Loucy (cell line): ENCODE data around the gene BTN2A1.

Experiments used
- H2AFZ ChIP-seq: fragments of 200-600 bp; sonication (generic); 2 replicates; pipeline ENCODE4 v1.6.0; 2016; ENCODE audit warnings: antibody characterized with exemption, mild to moderate bottlenecking, low read length, moderate library complexity
- H3F3A ChIP-seq: fragments of 200-600 bp; 2 replicates; pipeline ENCODE4 v1.6.0; 2016; ENCODE audit warnings: antibody characterized with exemption, low read depth, mild to moderate bottlenecking
- H3K27me3 ChIP-seq: fragments of 200-600 bp; sonication (generic); 2 replicates; pipeline ENCODE4 v1.6.1; 2014; ENCODE audit warnings: low read length, mild to moderate bottlenecking; ENCODE audit not compliant: insufficient read depth, poor library complexity, severe bottlenecking
- H3K36me3 ChIP-seq: fragments of 200-600 bp; sonication (generic); 2 replicates; pipeline ENCODE4 v1.6.1; 2016; ENCODE audit warnings: low read length; ENCODE audit not compliant: insufficient read depth
- H3K4me1 ChIP-seq: fragments of 200-600 bp; sonication (generic); 2 replicates; pipeline ENCODE4 v1.5.1; 2014; ENCODE audit warnings: low read length, mild to moderate bottlenecking; ENCODE audit not compliant: insufficient read depth, poor library complexity, severe bottlenecking
- H3K4me2 ChIP-seq: fragments of 200-600 bp; sonication (generic); 2 replicates; pipeline ENCODE4 v1.6.0; 2014; ENCODE audit warnings: antibody characterized with exemption, low read length, low read depth, mild to moderate bottlenecking; ENCODE audit not compliant: poor library complexity, severe bottlenecking
- H3K4me3 ChIP-seq: fragments of 200-600 bp; sonication (generic); 2 replicates; pipeline ENCODE4 v1.5.1; 2014; ENCODE audit warnings: low read length, mild to moderate bottlenecking, mixed read lengths; ENCODE audit not compliant: poor library complexity, severe bottlenecking
- H3K79me2 ChIP-seq: fragments of 200-600 bp; sonication (generic); 2 replicates; pipeline ENCODE4 v1.6.1; 2014; ENCODE audit warnings: low read length; ENCODE audit not compliant: insufficient read depth
- H3K9ac ChIP-seq: fragments of 200-600 bp; sonication (generic); 2 replicates; pipeline ENCODE4 v1.6.0; 2014; ENCODE audit warnings: mild to moderate bottlenecking, low read depth, low read length, moderate library complexity; ENCODE audit not compliant: poor library complexity, severe bottlenecking
- H3K9me2 ChIP-seq: fragments of 200-600 bp; sonication (generic); replicated peaks from 2 replicates; pipeline ENCODE4 v1.6.1; 2016; ENCODE audit warnings: low read depth, low read length, mixed read lengths
- H3K9me3 ChIP-seq: fragments of 200-600 bp; sonication (generic); 2 replicates; pipeline ENCODE4 v1.6.1; 2014; ENCODE audit warnings: mild to moderate bottlenecking, antibody characterized with exemption, low read length, low read depth; ENCODE audit not compliant: insufficient read depth
- H4K20me1 ChIP-seq: fragments of 200-600 bp; sonication (generic); 2 replicates; pipeline ENCODE4 v1.6.0; 2014; ENCODE audit warnings: antibody characterized with exemption, low read length, mild to moderate bottlenecking; ENCODE audit not compliant: insufficient read depth, poor library complexity, severe bottlenecking
- EZH2phosphoT487 ChIP-seq: fragments of 200-600 bp; IDR thresholded peaks from 2 replicates; pipeline ENCODE4 v1.6.1; 2018; ENCODE audit warnings: antibody characterized with exemption, mild to moderate bottlenecking, moderate library complexity, borderline replicate concordance
- TF ChIP-seq, protein P1 (sequence below): fragments of 200-600 bp; sonication (generic); conservative IDR thresholded peaks from 2 replicates; pipeline ENCODE4 v1.5.1; 2014; ENCODE audit warnings: mild to moderate bottlenecking, antibody characterized with exemption, low read length

The BTN2A1 gene

DNA sequence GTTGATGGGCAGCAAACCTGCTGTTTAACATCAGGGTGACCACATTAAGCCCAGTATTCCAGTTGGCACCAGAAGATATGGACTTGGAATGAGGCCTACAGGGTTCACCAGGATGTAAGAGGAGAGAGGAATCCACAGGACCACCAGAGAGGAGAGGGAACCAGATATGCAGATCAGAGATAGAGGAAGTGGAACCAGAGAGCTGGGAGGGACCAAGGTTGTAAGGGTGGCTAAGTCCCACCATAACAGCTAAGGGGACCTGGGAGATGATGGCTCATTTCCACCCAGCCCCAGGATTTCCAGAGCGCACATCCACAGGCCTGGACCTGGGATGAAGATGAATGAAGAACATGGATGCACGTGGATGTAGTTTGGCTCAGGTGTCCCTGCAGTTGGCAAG, 11.1 kb downstream of the BTN2A1 start:
- Histone ChIP-seq H3K4me3 (no peak overlapping the region), H3K9me3 (peaks cover 7% of the 10 kb centered on the region; the same call in 1 of the 2 replicates), H3K4me2 (no peak overlapping the region), H3K36me3 (peaks cover 44% of the 10 kb centered on the region; the same call in 1 of the 2 replicates), H3K9ac (no peak overlapping the region), H3K27me3 (no peaks in the 10 kb centered on the region), H2AFZ (no peak overlapping the region), H3F3A (no peaks in the 10 kb centered on the region), H4K20me1 (no peaks in the 10 kb centered on the region), H3K9me2 (no peaks in the 10 kb centered on the region), H3K4me1 (peaks cover 18% of the 10 kb centered on the region), H3K79me2 (peaks cover 8% of the 10 kb centered on the region; the same call in 1 of the 2 replicates)
- no peak for TF ChIP-seq EZH2phosphoT487
- TF ChIP-seq, protein P1, sequence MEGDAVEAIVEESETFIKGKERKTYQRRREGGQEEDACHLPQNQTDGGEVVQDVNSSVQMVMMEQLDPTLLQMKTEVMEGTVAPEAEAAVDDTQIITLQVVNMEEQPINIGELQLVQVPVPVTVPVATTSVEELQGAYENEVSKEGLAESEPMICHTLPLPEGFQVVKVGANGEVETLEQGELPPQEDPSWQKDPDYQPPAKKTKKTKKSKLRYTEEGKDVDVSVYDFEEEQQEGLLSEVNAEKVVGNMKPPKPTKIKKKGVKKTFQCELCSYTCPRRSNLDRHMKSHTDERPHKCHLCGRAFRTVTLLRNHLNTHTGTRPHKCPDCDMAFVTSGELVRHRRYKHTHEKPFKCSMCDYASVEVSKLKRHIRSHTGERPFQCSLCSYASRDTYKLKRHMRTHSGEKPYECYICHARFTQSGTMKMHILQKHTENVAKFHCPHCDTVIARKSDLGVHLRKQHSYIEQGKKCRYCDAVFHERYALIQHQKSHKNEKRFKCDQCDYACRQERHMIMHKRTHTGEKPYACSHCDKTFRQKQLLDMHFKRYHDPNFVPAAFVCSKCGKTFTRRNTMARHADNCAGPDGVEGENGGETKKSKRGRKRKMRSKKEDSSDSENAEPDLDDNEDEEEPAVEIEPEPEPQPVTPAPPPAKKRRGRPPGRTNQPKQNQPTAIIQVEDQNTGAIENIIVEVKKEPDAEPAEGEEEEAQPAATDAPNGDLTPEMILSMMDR, result no peak

DNA sequence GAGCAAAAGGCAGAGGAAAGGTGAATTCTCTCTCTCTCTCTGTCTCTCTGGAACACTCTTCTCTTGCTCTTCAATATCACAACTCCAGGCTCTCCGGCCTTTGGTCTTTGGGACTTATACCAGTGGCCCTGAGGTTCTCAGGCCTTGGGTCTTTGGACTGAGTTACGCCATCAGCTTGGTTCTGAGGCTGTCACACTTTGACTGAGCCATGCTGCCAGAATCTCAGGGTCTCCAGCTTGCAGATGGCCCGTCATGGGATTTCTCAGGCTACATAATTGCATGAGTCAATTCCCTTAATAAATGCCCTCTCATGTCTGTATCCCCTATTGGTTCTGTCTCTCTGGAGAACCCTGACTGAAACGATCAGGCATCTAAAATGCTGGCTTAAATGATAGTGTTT, 12.9 kb downstream of the BTN2A1 start:
- Histone ChIP-seq H3K79me2 (peaks cover 12% of the 10 kb centered on the region; the same call in 1 of the 2 replicates), H2AFZ (no peak overlapping the region), H3K27me3 (no peaks in the 10 kb centered on the region), H3K9me3 (peaks cover 7% of the 10 kb centered on the region; the same call in 1 of the 2 replicates), H3K4me3 (no peak overlapping the region), H3K36me3 (peaks cover 26% of the 10 kb centered on the region; the same call in 1 of the 2 replicates), H3K9ac (no peak overlapping the region), H3F3A (0 out of 2 replicates have a peak, but pooled peaks cover 2% of the 10 kb centered on the region), H4K20me1 (no peaks in the 10 kb centered on the region), H3K9me2 (no peaks in the 10 kb centered on the region), H3K4me2 (no peak overlapping the region), H3K4me1 (peaks cover 24% of the 10 kb centered on the region)
- TF ChIP-seq EZH2phosphoT487, result no peak
- TF ChIP-seq, protein P1, result no peak

DNA sequence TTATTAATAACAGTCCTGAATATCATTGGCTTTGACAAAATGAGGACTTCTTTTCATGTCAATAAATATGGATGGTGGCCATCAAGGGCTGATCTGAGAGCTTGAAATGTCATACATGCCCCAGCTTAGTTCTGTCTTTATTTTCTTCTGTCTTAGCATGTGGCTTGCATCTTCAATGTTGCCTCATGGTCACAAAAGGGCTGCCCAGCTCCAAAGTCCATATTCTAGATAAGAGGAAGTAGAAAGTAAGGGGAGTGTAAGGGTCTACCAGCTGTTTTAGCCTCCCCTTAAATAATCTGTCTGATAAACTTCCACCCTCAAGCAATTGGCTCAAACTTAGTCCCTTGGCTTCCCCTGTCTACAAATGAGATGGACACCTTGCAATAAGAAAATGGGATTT, 14.2 kb downstream of the BTN2A1 start:
- H3K9me3 ChIP-seq, result peaks cover 7% of the 10 kb centered on the region; the same call in 1 of the 2 replicates
- TF ChIP-seq EZH2phosphoT487, result no peak
- TF ChIP-seq, protein P1, result no peak
- H3K9me2 ChIP-seq, result no peaks in the 10 kb centered on the region
- no peaks in the 10 kb centered on the region for H3K27me3 ChIP-seq
- no peak overlapping the region for H2AFZ ChIP-seq
- no peak overlapping the region for H3K4me3 ChIP-seq
- H3K4me1 ChIP-seq, result peaks cover 24% of the 10 kb centered on the region
- H4K20me1 ChIP-seq, result no peaks in the 10 kb centered on the region
- peaks cover 12% of the 10 kb centered on the region; the same call in 1 of the 2 replicates for H3K79me2 ChIP-seq
- H3K9ac ChIP-seq, result no peak overlapping the region
- peaks cover 12% of the 10 kb centered on the region; the same call in 1 of the 2 replicates for H3K36me3 ChIP-seq
- H3F3A ChIP-seq, result 0 out of 2 replicates have a peak, but pooled peaks cover 2% of the 10 kb centered on the region
- no peak overlapping the region for H3K4me2 ChIP-seq
